Body of pancreas (tissue), 4 donors: ENCODE measurements around the gene SERPINA12.

Experiments used
- CTCF ChIP-seq, 7 experiments: fragments of 450-650 bp in 4 of 7; fragments of 200-600 bp in 3 of 7; sonication (generic) in 3 of 7; IDR thresholded peaks; one replicate each; pipeline ENCODE4 v1.5.1; 2016 to 2019; ENCODE audit warnings: antibody characterized with exemption in 7 of 7
- POLR2A ChIP-seq, 3 donors: fragments of 450-650 bp; IDR thresholded peaks; one replicate each; pipeline ENCODE4 v1.6.1; 2016; ENCODE audit warnings: antibody characterized with exemption in 3 of 3, mild to moderate bottlenecking in 2 of 3

GRCh38 chr14:94547726-94548125, 38.5 kb upstream of the SERPINA12 start:
- TF ChIP-seq POLR2A (IDR thresholded peaks at IDR 0.05), result no peak
- TF ChIP-seq CTCF (IDR thresholded peaks at IDR 0.05), result no peak
